GM18505 (cell line): ENCODE measurements around the gene GNB1.

Experiments
- ATAC-seq: cut with Tn5 transposase; IDR thresholded peaks from one replicate; pipeline ENCODE4 v1.9.1; 2021; ENCODE audit not compliant: unreplicated experiment
- POLR2A ChIP-seq: IDR thresholded peaks from 4 replicates; pipeline ENCODE4 v1.6.1; 2011; ENCODE audit warnings: borderline replicate concordance; ENCODE audit not compliant: insufficient read depth, insufficient read length; ENCODE audit errors: extremely low read depth

The GNB1 gene

DNA sequence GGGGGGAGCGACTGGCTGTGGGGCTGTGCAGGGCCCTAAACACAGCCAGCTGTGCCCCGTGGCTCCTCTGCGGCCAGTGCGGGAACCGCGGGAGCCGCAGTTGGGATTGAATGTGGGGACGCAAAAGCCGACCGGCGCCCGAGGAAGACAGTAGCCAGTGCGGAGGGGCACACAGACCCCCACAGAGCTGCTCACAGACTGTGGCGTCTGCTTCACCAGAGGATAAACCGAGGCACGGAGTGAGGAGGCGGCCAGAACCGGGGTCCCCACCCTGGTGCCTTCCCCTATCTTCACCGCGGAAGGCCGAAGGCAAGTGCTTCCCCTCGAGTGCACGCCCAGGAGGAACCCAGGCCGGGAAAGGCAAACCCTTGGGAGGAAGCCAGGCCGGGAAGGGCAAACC, 36.9 kb upstream of the GNB1 start:
- TF ChIP-seq POLR2A = no peak
- no peak for ATAC-seq

DNA sequence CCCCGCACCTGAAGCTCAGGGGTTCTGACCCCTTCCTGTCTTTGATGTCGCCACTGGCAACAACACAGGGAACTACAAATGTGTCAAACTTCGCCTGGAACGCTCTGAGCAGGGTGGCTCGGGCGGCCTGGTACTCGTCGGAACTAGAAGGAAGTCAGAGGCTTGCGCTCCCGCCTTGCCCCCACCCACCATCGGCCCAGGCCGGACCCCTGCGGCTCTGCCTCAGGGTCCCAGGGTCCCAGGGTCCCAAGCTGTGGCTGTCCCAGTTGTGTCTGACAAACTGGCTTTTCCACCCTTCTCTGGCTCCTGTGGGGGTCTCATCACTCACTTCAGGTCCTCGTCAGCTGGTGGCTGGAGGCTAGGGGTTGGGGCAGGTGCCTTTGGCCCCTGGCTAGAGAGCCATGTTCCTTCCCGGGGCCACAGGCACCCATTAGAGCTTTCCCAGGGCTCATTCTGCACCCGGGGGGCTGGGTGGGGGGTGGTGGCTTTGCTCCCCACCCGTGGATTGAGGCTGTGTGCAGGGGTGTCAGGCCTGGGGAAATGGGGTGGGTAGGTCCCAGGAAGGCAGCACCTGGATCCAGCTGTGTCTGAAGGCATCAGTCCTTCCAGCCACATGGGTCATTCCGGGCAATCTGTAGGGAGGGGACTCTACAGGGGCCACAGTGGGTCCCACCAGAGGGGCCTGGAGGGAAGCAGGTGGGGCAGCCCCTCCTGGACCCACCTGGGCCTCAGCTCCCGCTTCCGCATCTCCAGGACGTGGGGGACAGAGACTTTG, 36.2 kb upstream of the GNB1 start:
- TF ChIP-seq POLR2A = no peak
- no peak for ATAC-seq

DNA sequence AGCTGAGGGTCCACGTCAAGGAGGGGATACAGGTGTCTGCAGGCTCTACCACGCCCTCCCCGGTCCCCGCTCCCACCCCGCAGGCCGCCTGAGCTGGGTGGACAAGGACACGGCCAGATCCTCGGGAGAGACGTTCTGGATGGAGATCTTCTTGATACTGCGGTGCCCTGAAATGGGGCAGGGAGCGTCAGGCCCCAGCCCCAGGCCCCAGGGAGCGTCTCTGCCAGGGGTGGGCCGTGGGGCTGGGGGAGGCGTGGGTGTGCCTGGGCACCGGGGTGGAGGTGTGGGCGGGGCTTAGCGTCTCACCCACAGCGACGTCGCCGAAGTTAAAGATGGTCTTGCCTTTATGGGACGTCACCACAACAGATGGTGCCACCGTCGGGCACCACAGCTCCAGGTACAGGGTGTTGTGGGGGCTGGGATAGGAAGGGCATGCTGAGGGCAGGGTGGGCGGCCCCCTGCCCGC, 35.5 kb upstream of the GNB1 start:
- no peak for TF ChIP-seq POLR2A
- ATAC-seq = no peak

DNA sequence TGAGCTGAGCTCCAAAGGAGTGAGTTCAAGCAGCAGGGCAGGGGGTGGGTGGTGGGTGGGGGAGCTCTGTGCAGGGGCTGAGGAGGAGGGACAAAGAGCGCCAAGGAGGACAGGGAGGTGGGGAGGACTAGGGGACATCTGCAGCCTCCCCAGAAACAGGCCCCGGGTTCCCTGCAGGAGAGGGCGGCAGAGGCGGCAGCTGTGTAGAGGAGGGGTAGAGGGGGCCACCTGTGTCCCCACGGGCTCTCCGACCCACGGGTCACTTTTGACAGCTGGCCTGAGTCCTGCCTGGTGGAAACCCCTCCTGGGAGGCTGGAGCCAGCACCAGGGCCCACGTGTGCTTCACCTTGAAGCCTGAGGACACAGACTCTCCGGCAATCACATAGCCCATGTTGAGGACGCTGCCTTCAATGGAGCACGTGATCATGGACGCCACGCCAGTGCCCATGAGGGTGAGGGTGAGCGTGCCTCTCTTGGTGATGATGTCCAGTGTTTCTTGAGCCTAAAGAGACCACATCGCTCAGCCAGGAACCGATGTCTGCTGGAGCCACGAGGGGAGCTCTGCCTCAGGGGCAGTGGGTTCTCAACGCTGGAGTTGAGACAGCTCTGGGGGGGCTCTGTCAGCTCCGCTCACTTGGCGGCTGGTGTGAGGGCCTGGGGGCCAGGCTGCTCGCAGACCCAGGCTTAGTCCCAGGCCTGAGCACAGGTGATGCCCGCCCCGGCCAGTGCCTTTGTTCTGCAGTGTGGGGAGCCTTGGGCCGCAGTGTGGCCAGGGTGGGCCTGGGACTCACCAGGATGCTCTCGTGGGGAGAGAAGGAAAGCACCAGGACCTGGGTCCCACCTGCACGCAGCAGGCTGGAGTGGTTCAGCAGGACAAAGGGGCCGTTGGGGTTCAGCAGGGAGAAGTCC, 34.8 kb upstream of the GNB1 start:
- TF ChIP-seq POLR2A = no peak
- ATAC-seq = no peak

DNA sequence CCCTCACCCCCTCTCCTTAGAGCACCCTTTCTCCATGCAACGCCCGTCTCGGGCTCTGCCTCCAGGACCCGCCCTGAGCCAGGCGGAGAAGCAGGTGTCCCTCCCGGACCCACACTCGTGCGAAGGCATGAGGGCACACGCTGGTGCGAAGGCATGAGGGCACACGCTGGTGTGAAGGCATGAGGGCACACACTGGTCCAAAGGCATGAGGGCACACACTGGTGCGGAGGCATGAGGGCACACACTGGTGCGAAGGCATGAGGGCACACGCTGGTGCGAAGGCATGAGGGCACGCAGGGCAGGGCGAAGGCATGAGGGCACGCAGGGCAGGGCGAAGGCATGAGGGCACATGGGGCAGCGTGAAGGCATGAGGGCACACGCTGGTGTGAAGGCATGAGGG, 34.0 kb upstream of the GNB1 start:
- TF ChIP-seq POLR2A = no peak
- no peak for ATAC-seq

DNA sequence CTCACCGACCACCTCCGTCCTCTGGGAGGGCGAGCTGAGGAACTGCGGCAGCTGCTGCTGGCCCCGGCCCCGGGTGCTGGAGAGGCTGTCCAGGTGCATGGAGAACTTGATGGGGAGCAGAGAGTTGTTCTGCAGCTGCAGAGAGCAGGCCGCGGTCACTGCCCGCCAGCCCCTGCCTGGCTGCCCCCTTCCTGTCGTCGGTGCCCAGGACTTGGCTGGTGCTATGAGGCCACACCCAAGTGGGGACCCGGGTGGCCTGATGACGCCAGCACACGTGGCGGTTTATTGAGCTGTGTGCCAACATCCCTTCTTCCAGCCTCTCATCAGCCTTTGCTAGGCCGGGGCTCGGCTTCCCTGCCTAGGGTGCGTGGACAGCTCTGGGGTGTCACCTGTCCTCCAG, 33.5 kb upstream of the GNB1 start:
- TF ChIP-seq POLR2A = no peak
- ATAC-seq = no peak

DNA sequence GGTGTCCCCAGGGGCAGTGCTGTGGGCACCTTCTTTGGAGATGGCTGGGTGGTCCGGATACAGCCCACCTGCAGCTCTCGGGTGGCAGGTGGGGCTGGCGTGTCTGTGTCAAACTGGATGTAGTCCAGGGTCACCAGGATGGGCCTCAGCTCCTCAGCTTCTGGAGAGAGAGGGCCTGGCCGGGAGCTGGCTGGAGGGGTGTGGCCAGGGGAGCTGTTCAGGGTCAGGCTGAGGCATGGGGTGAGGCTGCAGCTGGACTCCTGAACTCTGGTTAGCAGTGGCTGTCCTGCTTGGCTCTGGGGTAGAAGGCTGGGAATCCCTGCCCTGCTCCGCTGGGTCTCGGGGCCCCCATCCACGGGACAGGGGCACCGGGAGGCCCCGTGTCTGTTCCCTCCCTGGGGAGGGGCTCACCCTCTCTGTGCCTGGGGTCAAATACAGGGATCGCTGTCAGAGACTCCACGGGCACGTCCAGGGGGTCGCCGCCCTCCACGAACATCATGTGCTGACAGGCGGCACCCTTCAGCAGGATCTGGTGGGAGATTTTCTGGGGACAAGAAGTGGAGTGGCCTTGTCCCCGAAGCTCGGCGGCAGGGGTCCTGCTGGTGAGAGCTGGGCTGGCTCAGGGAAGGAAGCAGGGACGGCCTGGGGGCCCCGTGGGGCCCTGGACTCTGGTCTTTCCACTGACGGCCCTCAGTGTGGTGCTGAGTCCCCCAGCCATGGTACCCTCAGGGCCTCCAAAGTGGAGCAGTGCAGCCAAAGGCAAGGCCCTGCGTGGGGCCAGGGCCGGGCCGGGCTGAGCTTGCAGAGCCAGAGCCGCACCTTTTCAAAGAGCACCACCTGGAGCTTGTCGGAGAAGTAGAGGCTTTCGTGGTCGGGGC, 32.3 kb upstream of the GNB1 start:
- TF ChIP-seq POLR2A = no peak
- ATAC-seq = no peak

DNA sequence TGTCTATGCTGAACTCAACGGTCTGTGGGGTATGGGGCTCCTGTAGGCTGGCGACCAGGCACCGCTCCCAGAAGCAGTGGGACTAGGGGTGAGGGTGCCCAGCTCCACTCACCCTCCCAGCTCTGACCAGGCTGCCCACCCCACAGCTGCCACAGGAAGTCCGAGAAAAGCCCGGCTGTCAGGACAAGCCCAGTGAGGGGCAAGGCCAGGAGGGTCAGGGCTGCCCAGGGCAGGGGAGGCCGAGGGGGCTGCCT, 31.7 kb upstream of the GNB1 start:
- no peak for TF ChIP-seq POLR2A
- ATAC-seq = no peak

DNA sequence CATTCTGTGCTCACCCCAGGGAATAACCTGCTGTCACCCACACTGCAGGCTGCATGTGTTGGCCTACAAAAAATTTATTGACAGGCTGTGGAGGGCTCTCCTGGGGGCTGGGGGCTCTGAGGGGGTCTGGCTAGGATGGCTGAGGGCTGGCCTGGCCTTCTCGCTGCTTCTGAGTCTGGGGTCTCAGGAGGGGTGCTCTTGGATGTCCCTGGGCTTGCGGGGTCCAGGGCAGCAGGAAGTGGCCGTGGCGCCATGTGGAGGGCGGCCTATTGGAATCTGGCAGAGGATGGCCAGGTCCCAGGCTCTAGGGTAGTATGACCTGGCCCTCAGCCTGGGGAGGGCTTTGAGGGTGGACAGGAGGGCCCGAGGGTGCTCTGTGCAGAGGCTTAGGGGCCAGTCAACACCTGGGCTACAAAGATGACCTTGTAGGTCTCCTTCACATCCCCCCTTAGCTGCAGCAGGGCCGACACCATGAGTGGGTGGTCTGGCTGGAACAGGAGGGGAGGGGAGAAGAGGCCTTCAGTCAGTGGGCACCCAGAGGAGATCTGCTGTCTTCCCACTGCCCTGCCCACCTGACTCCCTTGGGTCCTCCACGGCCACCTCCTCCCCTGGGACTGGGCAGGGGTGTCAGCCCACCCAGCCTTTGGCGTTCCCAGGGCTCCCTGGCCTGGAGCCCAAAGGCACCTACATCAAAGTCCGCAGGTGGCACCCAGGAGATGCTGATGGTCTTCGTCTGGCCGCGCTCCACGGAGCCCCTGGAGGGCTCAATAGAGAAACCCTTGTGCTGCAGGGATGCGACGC, 31.2 kb upstream of the GNB1 start:
- ATAC-seq = no peak
- no peak for TF ChIP-seq POLR2A

DNA sequence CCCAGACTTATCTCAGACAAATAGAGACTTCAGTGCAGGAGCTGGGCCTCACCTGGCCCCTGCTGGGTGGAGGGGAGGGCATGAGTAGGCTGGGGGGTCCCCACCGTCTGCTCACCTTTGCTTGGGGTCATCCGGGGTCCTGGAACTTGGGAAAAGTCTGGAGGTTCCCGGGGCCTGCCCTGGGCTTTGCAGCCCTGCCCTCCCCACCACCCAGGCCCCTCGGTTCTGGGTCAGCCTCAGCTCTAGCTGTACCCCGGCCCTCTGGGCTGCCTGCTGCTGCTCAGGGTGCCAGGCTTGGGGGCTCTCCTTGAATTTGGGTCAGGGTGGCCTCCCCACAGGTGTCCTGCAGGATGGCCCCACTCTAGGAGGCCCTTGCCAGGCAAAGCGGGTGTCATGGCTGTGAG, 30.6 kb upstream of the GNB1 start:
- ATAC-seq = no peak

DNA sequence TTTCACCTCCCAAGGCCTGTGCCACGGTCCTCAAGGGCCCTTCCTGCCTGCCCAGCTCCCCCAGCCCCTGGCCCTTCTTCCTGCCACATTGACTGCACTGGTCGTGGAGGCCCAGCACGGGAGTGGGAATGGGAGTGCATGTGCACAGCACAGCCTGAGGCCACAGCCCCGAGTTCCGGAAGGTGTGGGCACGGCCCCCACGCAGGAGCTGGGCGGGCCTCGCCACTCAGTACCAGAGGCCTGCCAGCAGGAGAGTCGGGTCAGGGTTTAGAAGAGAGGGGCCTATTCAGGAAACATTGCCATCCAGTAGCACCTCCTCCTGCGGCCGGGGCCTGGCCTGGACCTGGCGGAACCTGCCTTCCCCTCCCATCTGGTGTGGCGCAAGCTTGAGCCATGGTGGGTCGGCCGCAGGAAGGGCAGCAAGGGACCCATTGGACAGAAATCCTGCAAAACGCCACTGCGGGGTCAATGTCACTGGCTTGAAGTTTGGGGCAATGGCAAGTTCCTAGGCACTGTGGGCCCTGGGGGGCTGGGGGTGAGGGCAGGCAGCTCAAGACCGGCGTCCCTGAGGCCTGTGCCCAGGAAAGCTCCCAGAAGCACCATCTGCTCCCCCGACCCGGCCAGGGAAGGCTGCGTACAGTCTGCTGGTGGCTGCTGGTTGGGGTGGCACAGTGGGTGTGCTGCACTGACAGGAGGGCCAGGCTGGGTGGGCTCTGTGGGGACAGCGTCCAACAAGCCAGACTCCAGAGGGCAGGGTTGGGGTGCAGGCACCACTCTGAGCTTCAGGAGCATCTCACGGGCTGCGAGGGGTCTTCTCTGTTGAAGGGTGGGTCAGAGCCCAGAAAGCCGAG, 29.9 kb upstream of the GNB1 start:
- no peak for TF ChIP-seq POLR2A
- ATAC-seq = no peak

More for the DNA sequence above, 30.6 kb upstream of the GNB1 start:
- no peak for TF ChIP-seq POLR2A
